ENCODE data around the gene RAB3C. TPM values are rescaled to one million over a fixed set of nuclear protein-coding genes. Genes with fewer than 3 reads are reported as not detected.

The RAB3C gene
- total RNA-seq, 8 experiments from 2014 or later, result 0.10 to 114 (median 50.3) TPM; not detected in 1

GRCh38 chr5:58893551-58893950 lies 310.7 kb downstream of the RAB3C start:
- in situ Hi-C loops (cut with MboI; ENCODE audit: low pct_unique_long_range_greater_than_20kb in 2 of 9, low sequenced_read_pairs in 9 of 9, unreplicated experiment in 9 of 9), result loop anchor here in 5 of 9 experiments (10.0 to 25.0 kb wide), 4 partner anchors 111 to 281 kb away; no protein-coding TSS in a partner anchor
- Histone ChIP-seq H3K4me3 (no peak overlapping the region), H3K4me1 (replicated peaks in 1 of 2) (peaks cover 15 to 22% of the 10 kb centered on the region in 2 donors), H3K27ac (no peak overlapping the region)
- WGBS, 10 experiments, result 71 to 100% (median 82%) methylated on average over 1 of the region's 1 CpG; no CpG with 5 or more reads in 6 of the 10 experiments
- ATAC-seq (replicated peaks in 6 of 8), result no peak

GRCh38 chr5:58898006-58898405 lies 315.1 kb downstream of the RAB3C start:
- H3K4me1 ChIP-seq (replicated peaks in 1 of 2), result no peaks in the 10 kb centered on the region
- in situ Hi-C loops (cut with MboI; ENCODE audit: low pct_unique_long_range_greater_than_20kb in 2 of 9, low sequenced_read_pairs in 9 of 9, unreplicated experiment in 9 of 9), result loop anchor here in 5 of 9 experiments (10.0 to 25.0 kb wide), 4 partner anchors 107 to 277 kb away; no protein-coding TSS in a partner anchor
- no peak overlapping the region for H3K4me3 ChIP-seq
- H3K27ac ChIP-seq, result no peak overlapping the region
- WGBS, 10 experiments, result 59 to 100% (median 93%) methylated on average over 1 to 4 of the region's 4 CpGs; no CpG with 5 or more reads in 3 of the 10 experiments
- ATAC-seq (replicated peaks in 6 of 8), result no peak

GRCh38 chr5:58898538-58898937 lies 315.7 kb downstream of the RAB3C start:
- H3K27ac ChIP-seq, result no peak overlapping the region
- no peaks in the 10 kb centered on the region for H3K4me1 ChIP-seq (replicated peaks in 1 of 2)
- H3K4me3 ChIP-seq, result no peak overlapping the region
- in situ Hi-C loops (cut with MboI; ENCODE audit: low pct_unique_long_range_greater_than_20kb in 2 of 9, low sequenced_read_pairs in 9 of 9, unreplicated experiment in 9 of 9), result loop anchor here in 5 of 9 experiments (10.0 to 25.0 kb wide), 4 partner anchors 106 to 276 kb away; no protein-coding TSS in a partner anchor
- ATAC-seq (replicated peaks in 6 of 8), result no peak

GRCh38 chr5:58901271-58901670 lies 318.4 kb downstream of the RAB3C start:
- Histone ChIP-seq H3K4me3 (no peak overlapping the region), H3K4me1 (replicated peaks in 1 of 2) (no peaks in the 10 kb centered on the region), H3K27ac (no peak overlapping the region)
- in situ Hi-C loops (cut with MboI; ENCODE audit: low pct_unique_long_range_greater_than_20kb in 2 of 9, low sequenced_read_pairs in 9 of 9, unreplicated experiment in 9 of 9), result loop anchor here in 1 of 9 experiments (25.0 kb wide), 1 partner anchor 111 kb away; no protein-coding TSS in a partner anchor
- ATAC-seq (replicated peaks in 6 of 8), result no peak
- 43 to 95% (median 83%) methylated on average over 1 to 9 of the region's 11 CpGs; no CpG with 5 or more reads in 1 of the 10 experiments for WGBS, 10 experiments

- in situ Hi-C loops (cut with MboI; ENCODE audit: low pct_unique_long_range_greater_than_20kb in 2 of 9, low sequenced_read_pairs in 9 of 9, unreplicated experiment in 9 of 9), result loop anchor here in 1 of 9 experiments (25.0 kb wide), 1 partner anchor 110 kb away; no protein-coding TSS in a partner anchor
- H3K27ac ChIP-seq, result no peak overlapping the region
- no peak for ATAC-seq (replicated peaks in 6 of 8)
- H3K4me1 ChIP-seq (replicated peaks in 1 of 2), result no peaks in the 10 kb centered on the region
- H3K4me3 ChIP-seq, result no peak overlapping the region
Observed at GRCh38 chr5:58902305-58902704, 319.4 kb downstream of the RAB3C start.

- WGBS, 10 experiments, result 39 to 100% (median 89%) methylated on average over 1 to 2 of the region's 2 CpGs; no CpG with 5 or more reads in 1 of the 10 experiments
- no peak for ATAC-seq (replicated peaks in 6 of 8)
- Histone ChIP-seq H3K4me1 (replicated peaks in 1 of 2) (no peaks in the 10 kb centered on the region), H3K27ac (no peak overlapping the region), H3K4me3 (no peak overlapping the region)
- in situ Hi-C loops (cut with MboI; ENCODE audit: low pct_unique_long_range_greater_than_20kb in 2 of 9, low sequenced_read_pairs in 9 of 9, unreplicated experiment in 9 of 9), result loop anchor here in 1 of 9 experiments (25.0 kb wide), 1 partner anchor 110 kb away; no protein-coding TSS in a partner anchor
Observed at GRCh38 chr5:58902765-58903164, 319.9 kb downstream of the RAB3C start.

GRCh38 chr5:58904737-58905136 lies 321.9 kb downstream of the RAB3C start:
- Histone ChIP-seq H3K4me1 (replicated peaks in 1 of 2) (no peaks in the 10 kb centered on the region), H3K4me3 (no peak overlapping the region), H3K27ac (no peak overlapping the region)
- ATAC-seq (replicated peaks in 6 of 8), result no peak
- in situ Hi-C loops (cut with MboI; ENCODE audit: low pct_unique_long_range_greater_than_20kb in 2 of 9, low sequenced_read_pairs in 9 of 9, unreplicated experiment in 9 of 9), result loop anchor here in 1 of 9 experiments (25.0 kb wide), 1 partner anchor 108 kb away; no protein-coding TSS in a partner anchor
- 22 to 90% (median 50%) methylated on average over 1 to 4 of the region's 4 CpGs; no CpG with 5 or more reads in 1 of the 10 experiments for WGBS, 10 experiments

- H3K4me1 ChIP-seq (replicated peaks in 1 of 2), result no peaks in the 10 kb centered on the region
- H3K4me3 ChIP-seq, result no peak overlapping the region
- no peak overlapping the region for H3K27ac ChIP-seq
- no peak for ATAC-seq (replicated peaks in 6 of 8)
- in situ Hi-C loops (cut with MboI; ENCODE audit: low pct_unique_long_range_greater_than_20kb in 2 of 9, low sequenced_read_pairs in 9 of 9, unreplicated experiment in 9 of 9), result loop anchor here in 1 of 9 experiments (25.0 kb wide), 1 partner anchor 106 kb away; no protein-coding TSS in a partner anchor
Observed at GRCh38 chr5:58905944-58906343, 323.1 kb downstream of the RAB3C start.

Other genes starting within 250 kb of the RAB3C start
- 100 to 1,000 TPM in 3 of 8 experiments, 10 to 100 TPM in 5; 43.5 to 242 (median 72.9) TPM for gene PLK2, start 123.0 kb upstream of the RAB3C start, total RNA-seq
- under 1 TPM in 5 of 8 experiments, not detected in 3; 0.14 to 0.76 (median 0.21) TPM for gene GAPT, start 91.6 kb upstream of the RAB3C start, total RNA-seq